GM19463 (cell line): ENCODE data around the gene OR10J5.
"Not testable (repeated sequence)": the region's sequence is repeated elsewhere in the genome, so short reads cannot be mapped to it uniquely, and the experiment has no call there.

ENCODE experiments used
- ATAC-seq: cut with Tn5 transposase; IDR thresholded peaks from one replicate; pipeline ENCODE4 v1.9.1; 2021; ENCODE audit warnings: mild to moderate bottlenecking, moderate library complexity; ENCODE audit not compliant: unreplicated experiment

Gene OR10J5, protein sequence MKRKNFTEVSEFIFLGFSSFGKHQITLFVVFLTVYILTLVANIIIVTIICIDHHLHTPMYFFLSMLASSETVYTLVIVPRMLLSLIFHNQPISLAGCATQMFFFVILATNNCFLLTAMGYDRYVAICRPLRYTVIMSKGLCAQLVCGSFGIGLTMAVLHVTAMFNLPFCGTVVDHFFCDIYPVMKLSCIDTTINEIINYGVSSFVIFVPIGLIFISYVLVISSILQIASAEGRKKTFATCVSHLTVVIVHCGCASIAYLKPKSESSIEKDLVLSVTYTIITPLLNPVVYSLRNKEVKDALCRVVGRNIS

DNA sequence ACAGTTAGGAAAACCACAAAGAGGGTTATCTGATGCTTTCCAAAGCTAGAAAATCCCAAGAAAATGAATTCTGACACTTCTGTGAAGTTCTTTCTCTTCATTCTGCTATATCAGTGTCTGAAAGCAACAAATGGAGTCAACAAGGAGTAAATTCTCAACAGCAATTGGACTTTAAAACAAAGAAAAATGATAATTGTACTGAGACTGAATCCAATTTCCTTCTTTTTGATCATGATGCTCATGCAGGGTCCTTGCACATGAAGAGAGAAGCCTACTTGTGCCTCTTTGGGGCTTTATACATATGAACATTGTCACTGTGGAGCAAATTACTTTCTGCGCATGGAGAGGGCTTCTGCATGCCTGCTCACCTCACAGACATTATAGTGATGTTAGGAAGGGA is at the start of gene OR10J5:
Gene OR10J5 (minus strand): TSS at position 101 of the 400 bp plus-strand sequence. CDS start 0 bp downstream, at position 101.
- no peak for ATAC-seq

DNA sequence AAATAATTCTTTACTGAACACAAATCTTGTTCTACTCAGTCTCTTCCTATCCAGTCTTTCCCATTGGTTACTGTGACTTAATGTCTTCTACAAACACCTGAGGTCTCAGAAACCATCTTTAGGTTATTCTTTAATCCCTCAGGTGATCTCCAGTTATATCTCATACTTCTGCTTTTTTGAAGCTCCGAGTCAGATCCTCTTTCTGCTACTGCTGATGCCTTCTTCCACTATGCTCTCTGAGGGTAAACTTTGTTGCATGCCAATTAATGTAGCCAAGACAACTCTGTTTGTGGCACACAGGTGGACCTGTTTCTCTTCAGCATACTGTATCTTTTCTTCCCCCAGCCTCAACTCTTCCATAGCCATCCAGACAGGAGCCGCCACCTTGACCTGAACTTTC is 48.7 kb upstream of the OR10J5 start:
- ATAC-seq = no peak

DNA sequence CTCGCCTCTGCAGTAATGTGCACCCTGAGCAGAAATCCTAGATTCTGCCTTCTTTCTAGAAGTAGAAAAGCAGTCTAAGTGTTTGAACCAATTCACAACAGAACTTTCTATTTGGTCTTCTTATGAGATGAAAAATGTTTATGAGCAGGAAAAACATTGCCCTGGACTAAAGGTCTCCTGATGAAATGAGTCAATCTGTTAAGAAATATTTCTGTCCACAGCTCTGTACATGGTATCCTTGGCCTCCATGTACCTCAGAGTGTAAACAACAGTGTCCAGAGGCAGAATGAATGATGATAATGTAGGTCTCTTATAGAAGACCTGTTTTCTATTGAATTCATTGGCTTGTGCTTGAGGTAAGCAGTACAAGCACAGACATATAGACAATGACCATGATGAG is 45.6 kb upstream of the OR10J5 start:
- no peak for ATAC-seq

DNA sequence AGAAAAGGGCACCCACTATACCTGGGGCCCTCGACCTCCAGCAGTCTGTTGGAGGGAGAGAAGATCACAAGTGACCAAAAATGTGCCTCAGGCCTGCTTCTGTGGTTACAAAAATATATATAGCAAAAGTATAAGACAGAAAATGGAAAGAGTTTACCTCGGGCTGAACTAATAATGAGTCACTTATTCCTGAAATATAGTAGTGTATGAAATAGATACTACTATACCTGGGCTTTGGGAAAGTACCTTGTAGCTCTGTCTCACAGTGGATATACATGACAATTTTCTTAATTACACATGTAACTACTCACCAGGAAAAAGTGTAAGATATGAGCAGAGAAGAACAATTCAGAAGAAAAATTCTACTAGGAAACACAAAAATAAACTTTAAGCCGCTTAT is 44.5 kb upstream of the OR10J5 start:
- no peak for ATAC-seq

DNA sequence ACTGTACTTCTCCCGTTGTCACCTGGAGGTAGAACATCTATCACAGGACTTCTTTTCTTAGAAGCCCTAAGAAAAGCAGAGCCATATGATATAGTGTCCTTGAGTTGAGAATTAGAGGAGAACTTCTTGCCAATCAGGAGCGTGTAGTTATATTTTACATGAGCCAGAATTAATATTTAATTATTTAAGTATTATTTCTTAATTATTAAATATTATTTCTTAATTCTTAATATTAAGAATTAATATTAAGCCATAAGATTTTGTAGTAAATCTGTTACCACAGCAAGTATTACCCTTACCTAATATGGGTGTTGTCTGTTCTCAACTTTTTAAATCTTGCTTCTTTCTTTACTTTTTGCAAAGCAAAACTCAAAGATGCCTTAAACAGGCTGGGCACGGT is 41.6 kb upstream of the OR10J5 start:
- no peak for ATAC-seq

DNA sequence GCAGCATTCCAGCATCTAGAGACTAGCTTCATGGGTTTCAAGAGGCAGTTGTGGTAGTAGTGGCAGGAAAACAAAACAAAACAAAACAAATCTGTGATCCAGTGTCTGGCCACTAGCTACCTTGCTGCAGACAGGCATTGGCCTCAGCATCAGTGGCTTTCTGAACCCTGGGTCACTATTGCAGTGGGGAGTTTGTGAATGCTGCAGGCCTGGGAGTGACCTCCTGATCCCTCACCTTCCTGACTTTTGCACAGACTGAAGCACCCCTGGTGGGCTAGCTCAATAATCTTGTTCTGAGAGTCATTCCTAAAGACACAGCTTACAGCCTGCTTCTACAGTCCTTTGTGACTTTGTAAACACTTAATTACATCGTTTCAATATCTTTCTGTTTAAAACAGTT is 26.9 kb upstream of the OR10J5 start:
- no peak for ATAC-seq

DNA sequence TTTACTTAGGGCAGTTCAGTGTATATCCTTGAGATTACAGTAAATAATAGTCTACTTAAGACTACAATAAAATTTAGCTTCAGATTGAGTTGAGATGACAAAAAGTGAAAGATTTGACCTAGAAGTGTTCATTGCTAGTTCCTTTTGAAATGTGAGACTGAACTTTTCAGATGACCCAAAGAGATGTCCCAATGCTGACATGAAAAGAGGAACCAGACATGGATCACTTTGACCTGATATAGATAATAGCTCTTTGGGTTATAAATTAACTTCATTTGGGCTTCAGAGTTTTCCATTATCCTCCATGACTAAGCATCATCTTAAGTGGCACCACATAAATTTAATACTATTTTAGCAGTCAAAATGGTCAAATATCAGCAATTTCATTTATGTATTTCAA is 25.7 kb upstream of the OR10J5 start:
- no peak for ATAC-seq

DNA sequence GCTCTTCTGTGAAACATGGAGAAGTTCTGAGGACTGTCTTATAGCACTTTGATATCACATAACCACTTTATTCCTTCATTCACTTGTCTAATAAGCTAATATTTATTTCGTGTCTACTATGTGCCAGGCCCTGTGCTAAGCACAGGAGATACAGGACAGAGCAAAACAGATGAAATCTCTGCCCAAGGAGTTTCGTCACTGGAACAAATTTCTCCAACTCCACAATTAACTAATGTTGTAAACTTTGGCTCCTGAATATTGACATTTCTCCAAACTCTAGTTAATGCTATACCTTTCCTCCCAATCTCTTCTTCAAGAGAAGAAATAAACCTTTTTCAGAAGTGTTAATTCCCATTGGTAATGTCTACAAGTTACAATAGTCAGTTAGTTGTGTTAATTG is 24.8 kb upstream of the OR10J5 start:
- no peak for ATAC-seq

DNA sequence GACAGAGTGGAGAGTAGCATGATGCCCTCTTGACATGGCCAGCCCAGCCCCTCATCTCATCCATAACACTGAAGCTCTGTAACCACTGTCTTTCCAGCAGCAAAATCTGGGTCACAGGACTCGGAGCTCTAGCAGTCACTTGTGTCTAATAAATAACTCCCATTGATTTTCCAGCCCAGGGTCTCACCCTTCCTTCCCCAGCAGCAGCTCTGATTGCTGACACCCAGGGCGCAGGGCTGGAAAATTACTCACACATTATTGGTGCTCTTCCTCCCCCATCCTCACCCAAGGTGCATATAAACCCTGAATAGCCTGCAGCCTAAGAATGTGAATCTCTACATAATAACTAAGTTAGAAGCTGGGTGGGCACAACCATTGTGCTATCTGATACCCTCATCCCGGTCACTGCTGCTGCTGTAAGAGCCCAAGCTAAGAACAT is 21.1 kb upstream of the OR10J5 start:
- no peak for ATAC-seq

DNA sequence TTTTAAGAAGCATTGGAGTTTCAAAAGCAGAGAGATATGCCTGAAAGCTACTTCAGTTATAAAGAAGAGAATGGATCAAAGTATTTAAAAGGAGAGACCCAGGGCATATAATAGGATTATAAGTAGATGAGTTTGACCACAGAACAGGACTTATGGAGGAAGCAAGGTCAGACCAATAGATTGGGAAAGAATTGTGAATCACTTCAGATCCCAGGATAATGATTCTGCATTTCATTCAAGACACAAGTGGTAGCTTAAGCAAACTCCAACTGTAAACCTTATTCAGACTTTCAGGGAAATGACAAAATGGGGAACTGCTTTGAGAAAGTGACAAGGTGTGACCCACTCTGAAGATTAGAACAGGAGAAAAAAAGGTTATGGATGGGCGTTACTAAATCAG is 18.9 kb upstream of the OR10J5 start:
- ATAC-seq = no peak

DNA sequence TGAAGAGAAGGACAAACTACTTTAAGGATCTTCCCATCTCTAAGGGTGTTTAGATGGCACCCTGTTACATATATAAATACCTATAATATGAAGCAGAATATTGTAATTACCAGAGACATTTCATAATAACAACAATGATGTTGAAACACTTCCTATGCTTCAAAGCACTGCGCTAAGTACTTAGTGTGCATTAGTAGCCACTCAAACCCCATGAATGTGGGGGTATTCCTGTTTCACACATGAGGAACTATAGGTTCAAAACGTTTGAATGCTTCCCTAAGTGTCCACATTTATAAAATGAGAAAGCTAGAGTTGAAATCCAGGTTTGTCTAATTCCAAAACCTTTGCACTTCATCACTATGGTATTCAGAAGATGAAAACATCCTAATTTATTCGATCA is 18.5 kb upstream of the OR10J5 start:
- ATAC-seq = no peak

DNA sequence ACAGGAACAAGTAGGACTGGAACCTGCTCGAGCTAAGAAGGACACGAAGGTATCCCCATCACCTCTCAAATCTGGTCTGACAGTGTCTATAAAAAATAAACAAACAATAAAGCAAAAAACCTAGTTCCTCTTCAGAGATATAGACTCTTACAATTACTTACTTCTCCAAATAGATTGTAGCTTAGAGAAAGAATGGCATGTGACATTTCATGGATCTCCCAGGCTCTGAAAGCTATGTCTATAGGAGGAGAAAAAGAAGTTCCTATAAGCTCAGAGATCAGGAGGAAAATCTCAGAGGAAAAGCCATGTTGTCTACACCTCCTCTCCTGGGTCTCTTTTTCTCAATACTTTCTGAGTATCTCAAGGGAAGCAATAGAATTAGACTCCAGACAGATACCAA is 12.3 kb upstream of the OR10J5 start:
- ATAC-seq = no peak

DNA sequence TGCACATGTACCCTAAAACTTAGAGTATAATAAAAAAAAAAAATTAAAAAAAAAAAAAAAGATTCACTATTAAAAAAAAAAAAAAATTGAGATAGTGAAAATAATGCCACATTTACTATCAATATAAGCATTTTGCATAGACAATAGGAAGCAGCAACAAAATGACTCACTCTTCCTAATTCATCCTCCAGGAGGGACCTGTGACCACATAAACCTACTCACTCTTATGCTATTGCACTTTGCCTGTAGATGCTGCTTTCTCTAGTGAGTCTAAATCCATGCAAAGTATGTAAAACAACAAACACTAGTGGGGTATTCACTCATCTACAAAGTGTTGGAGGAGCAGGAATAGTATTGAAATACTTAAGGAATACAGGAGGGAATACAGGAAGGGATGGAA is 2.9 kb downstream of the OR10J5 start:
- ATAC-seq = no peak

DNA sequence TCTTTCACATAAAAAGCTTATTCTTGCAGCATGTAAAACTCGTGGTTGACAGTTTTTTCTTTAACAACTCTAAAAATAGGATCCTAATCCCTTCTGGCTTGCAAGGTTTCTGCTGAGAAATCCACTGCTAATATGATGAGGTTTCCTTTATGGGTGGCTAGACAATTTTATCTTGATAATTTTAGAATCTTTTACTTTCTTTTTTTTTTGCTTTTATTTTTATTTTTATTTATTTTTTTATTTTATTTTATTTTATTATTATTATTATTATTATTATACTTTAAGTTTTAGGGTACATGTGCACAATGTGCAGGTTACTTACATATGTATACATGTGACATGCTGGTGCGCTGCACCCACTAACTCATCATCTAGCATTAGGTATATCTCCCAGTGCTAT is 11.0 kb downstream of the OR10J5 start:
- ATAC-seq = not testable (repeated sequence)

DNA sequence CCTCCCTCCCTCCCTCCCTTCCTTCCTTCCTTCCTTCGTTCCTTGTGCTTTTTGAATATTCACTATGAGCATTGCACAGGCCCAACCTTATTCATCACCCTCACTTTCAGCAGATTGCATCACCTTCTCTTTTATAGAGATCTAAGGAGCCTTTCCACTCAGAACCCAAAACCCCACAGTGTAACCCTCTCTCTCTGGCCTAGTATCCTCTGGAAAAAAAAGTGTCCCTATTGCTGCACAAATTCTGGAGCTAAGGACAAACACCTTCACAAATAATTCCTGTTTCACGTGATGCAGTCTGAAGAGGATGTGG is 25.6 kb downstream of the OR10J5 start:
- ATAC-seq = no peak

DNA sequence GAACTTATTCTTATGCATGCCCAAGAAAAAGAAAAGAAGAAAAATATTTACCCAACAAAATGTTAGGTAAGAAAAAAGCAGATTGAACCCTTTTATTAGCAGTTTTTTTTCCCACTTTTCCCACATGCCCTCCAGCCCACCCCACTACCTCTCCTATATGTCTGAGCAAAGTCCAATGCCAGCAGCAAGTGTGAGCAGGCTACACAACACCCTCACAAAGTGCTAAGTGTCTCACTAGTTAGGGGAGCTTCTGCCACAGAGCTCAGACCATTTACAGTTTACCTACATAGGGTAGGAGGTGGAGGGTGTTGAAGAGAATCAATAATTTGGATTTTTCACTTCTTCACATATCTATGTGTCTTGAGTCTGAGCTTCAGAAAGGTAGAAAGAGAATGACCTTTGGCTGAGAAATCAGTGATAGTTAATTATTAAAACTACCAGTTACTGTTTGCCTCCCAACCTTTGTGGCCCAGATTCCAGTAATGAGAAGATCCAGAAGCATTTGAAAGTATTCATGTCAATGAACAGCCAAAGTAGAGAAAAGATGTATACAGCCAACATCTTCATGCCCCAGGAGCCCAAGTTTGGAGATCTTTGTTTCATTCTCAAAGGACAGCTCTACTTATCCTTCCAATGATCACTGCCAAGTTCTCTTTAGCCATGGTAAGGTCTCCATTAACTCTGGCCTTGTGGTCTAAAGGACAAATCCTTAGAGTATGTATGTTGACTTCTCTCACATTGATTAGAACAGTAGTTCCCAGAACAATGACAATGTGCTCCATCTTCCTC is 26.2 kb downstream of the OR10J5 start:
- no peak for ATAC-seq

DNA sequence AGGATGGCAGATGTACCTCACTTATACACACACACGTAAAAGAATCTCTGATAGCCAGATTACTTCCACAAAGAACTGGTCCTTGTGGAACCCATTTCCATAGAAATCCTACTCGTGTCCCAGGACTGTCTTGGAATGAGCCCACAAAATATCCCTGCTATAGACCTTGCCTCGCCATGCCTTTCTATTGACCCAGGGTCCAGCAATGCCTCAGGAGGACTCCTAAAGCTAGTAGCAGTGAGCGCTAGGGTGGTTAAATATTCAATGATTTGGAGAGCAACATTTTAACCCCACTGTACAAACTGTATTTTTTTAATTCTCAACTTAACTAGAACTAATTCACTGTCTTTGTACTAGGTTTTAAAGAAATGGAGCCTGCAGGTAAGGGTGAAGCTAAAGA is 26.9 kb downstream of the OR10J5 start:
- no peak for ATAC-seq

DNA sequence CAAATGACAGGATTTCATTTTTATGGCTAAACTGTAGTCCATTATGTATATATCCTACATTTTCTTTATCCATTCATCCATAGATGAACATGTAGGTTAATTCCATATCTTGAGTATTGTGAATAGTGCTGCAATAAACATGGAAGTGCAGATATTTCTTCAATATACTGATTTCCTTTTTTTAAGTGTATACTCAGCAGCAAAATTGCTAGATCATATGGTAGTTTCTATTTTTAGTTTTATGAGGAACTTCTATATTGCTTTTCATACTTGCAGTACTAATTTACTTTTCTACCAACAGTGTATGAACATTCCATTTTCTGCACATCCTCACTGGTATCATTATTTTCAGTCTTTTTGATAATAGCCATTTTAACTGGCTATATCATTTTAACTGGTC is 30.1 kb downstream of the OR10J5 start:
- ATAC-seq = no peak

DNA sequence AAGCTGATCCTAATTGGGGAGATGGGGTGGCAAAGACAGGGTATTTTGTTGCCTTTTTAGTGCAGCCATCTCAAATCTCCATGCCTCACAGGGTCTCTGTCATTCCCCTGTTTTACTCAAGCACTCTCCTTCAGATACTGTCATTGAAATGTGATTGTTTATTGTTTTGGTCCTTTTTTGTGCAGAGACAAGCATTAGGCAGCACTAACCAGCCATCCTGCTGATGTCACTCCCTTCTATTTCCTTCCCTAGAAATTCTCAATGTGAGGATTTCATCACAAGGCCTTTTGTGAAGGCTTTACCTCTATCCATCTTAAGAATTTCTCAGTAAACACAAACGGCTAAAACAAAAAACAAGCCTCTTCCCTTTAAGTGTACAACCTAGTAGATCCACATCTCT is 34.7 kb downstream of the OR10J5 start:
- ATAC-seq = no peak

DNA sequence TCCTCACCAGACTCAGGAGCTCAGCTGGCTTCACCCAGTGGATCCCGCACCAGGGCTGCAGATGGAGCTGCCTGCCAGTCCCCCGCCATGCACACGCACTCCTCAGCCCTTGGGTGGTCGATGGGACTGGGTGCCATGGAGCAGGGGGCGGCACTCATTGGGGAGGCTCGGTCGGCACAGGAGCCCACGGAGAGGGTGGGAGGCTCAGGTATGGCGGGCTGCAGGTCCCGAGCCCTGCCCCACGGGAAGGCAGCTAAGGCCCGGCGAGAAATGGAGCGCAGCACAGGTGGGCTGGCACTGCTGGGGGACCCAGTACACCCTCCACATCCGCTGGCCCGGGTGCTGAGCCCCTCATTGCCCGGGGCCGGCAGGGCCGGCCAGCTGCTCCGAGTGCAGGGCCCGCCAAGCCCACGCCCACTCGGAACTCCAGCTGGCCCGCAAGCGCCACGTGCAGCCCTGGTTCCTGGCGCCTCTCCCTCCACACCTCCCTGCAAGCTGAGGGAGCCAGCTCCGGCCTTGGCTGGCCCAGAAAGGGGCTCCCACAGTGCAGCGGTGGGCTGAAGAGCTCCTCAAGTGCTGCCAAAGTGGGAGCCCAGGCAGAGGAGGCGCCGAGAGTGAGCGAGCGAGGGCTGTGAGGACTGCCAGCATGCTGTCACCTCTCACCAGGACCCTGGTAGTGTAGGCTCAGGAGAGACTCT is 41.1 kb downstream of the OR10J5 start:
- not testable (repeated sequence) for ATAC-seq

DNA sequence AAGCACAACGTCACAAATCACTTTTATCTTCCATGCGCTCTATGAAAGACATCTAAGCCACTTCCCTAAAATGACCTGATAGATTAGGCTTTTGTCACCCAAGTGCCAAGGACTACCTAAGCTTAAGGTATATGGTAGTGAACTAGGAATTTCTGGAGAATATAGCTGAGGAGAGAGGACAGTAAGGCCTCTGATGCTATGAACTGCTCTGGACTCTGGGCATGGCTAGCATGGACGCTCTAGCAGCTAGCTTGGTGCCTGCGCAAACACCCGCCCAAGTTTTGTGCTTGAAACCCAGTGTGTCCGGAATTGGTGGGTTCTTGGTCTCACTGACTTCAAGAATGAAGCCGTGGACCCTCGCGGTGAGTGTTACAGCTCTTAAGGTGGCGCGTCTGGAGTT is 42.5 kb downstream of the OR10J5 start:
- ATAC-seq = no peak
